Epidermal melanocyte (primary cell): ENCODE data around the gene KRTAP10-7.
"Not testable (repeated sequence)": the region's sequence is repeated elsewhere in the genome, so short reads cannot be mapped to it uniquely, and the experiment has no call there.

ENCODE experiments used
- DNase-seq: peaks from one replicate; pipeline ENCODE4 v3.0.0; 2011; ENCODE audit warnings: low spot score; ENCODE audit not compliant: insufficient read length

KRTAP10-7 gene

DNA sequence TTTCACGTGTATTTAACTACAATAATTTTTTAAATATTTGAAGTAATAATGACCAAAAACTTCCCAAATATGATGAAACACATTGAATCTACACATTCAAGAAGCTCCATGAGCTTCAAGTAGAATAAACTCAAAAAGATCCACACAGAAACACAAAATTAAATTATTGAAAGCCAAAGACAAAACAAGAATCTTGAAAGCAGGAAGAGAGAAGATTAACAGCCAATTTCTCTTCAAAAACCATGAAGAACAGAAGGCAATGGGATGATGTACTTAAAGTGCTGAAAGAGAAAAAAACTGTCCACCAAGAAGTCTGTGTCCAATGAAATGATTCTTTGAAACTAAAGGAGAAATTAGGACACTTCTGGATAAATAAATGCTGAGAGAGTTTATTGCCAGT, 31.7 kb downstream of the KRTAP10-7 start:
- DNase-seq: no peak

DNA sequence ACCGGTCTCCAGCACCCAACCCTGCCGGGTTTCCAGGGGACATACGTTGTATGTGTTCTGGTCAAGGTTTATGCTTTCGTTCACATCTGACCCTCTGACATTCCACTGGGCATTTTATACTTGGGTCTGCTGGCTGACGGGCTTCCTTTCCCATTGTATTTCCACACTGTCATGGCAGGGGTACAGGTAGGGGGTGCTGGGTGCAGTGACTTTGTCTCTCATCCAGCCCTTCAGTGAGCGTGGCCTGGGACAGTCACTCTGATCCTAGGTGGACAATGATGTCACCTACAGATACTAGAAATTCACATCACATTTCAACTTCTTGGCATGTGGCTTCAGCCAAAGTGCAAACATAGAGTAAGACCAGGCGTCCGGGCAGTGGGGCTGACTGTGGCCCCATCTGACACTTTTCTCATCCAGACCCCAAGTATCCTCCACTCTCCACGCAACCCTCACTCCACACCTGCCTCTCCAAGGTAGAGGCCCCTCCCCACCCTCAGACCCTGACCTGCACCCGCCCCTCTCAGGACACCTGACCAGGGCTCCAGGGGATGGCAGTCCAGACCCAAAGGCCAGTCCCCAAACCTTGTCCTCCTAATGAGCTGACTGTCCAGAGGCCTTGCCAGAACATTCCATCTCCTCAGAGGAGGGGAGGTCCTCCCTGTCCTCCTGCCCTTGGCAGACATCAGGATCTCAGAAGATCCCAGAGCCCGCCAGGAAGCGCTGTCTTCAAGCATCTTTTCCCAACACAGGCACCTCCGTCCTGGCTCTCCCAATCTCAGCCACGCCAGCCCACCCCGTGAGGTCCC, 36.0 kb downstream of the KRTAP10-7 start:
- DNase-seq: no peak

DNA sequence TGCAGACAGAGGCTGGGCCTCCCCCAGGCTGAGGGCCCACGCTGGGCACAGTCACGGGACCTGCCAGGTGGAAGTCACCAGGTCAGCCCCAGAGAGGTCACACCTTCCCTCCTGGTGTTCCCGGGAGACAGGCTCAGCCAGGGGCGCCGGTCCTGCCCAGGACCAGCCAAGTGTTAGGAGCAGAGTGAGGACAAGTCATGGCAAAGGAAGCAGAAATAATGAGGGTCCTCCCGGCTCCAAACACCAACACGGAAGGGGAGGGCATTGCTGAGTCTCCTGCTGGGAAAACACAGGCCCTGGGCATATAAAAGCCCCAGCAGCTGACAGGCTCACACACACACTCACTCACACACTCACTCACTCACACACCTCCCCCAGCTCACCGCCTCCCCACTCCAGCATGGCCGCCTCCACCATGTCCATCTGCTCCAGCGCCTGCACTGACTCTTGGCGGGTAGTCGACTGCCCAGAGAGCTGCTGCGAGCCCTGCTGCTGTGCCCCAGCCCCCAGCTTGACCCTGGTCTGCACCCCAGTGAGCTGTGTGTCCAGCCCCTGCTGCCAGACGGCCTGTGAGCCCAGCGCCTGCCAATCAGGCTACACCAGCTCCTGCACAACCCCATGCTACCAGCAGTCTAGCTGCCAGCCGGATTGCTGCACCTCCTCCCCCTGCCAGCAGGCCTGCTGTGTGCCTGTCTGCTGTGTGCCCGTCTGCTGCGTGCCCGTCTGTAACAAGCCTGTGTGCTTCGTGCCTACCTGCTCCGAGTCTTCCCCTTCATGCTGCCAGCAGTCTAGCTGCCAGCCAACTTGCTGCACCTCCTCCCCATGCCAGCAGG, 36.8 kb downstream of the KRTAP10-7 start, which contains the start of gene KRTAP10-10:
Gene KRTAP10-10 (plus strand): TSS at position 339 of the 833 bp plus-strand sequence. CDS start 62 bp downstream, at position 401.
- DNase-seq: no peak

DNA sequence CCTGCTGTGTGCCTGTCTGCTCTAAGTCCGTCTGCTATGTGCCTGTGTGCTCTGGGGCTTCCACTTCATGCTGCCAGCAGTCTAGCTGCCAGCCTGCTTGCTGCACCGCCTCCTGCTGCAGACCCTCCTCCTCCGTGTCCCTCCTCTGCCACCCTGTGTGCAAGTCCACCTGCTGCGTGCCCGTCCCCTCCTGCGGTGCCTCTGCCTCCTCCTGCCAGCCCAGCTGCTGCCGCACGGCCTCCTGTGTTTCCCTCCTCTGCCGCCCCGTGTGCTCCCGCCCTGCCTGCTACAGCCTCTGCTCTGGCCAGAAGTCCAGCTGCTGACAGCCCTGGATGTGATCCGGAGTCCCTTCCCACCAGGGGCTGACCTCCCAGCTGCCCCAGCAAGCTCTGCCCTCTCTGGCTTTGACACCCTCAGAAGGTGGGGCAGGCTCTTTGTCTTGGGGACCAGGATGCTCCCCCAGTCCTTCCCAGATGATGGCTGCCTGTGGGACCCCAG, 37.5 kb downstream of the KRTAP10-7 start:
- not testable (repeated sequence) for DNase-seq

DNA sequence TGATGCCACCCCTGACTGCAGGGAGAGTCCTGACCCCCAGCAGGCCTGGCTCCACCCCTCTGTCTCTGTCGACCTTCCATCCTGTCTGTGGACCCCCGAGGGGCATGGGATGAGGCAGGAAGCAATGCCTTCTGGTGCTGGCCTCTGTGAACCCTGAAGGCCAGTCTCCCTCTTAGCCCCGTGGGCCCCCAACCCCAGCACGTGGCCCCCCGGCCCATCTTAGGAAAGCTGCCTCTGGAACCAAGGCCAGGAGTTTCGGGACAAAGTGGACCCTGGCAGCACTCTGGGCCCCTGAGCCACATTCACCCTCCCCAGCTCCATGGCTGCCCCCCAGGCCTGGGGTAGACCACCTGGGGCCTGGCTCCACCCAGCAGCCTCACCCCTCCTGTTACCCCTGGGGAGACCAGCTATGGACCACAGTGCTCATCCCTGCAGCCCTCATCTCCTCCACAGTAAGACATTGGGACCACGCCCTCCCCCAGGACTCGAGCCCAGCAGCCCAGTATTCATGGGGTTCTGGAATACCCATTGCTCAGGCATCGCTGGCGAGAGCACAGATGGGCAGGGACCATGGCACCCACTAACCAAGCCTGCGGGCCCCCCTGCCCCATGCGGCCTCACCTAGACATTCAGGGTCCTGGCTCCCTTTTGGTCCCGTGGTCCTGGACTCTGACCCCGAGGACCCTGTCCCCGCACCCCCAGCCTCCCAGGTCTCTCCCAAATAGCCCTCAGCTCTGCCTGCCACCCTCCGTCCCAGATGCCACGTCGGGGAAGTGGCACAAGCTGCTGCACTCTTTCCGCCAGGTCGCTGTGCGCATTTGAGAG, 38.3 kb downstream of the KRTAP10-7 start:
- not testable (repeated sequence) for DNase-seq

DNA sequence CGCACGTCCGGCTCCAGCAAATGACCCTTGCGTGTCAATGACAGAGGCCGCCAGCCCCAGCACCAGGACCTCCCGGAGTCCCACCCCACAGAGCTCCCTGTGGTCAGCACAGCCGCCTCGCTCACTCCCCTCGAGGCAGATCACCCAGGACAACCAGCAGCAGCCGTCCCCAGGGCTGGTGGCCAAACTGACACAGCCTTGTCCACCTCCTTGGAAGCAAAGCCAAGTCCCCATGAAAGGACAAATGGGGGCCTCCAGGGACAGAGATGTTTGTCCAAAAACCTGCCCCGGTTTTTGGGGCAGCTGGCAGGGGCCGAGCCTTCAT, 38.9 kb downstream of the KRTAP10-7 start:
- DNase-seq: no peak

DNA sequence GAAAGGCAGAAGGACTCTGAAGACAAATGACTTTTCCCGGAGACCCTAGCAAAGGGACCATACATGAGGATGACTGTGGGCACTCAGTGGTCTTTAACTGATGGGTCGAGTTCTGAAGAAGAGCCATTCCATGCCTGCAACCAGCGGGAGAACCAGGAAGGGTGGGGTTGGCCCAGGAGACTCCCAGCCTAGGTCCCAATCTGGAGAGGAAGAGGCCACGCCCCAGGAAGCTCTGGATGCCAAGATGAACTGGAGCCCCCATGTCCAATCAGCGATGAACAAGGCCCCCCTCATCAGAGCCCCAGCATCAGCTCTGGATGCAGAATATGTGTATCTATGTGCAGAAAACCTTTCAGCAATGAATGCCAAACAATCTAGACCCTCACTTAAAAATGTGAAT, 40.4 kb downstream of the KRTAP10-7 start:
- DNase-seq: no peak

DNA sequence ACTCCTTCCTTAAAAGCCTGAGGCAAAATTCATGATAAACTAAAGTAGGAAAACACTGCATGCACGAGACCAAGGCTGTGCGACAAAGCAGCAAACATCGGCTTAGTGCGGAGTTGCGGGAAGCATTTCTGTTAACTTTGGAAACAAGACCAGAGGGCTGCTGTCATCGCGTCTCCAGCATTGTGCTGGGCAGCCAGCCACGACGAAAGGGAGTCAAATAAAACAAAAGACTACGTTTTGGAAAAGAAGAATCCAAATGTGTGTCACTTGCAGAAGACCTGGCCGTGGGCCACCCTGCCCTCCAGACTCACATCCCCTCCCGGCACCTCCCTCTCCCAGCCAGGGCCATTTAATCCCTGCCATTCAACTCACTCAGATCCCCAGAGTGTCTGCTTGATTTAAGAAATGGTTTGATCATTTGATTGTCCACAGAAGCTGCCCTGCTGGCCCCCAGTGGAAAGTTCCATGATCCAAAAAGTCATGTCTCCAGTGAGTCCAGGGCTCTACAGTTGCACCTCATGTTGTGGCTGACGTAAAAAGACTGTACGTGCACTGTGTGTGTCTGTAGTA, 43.4 kb downstream of the KRTAP10-7 start:
- no peak for DNase-seq

DNA sequence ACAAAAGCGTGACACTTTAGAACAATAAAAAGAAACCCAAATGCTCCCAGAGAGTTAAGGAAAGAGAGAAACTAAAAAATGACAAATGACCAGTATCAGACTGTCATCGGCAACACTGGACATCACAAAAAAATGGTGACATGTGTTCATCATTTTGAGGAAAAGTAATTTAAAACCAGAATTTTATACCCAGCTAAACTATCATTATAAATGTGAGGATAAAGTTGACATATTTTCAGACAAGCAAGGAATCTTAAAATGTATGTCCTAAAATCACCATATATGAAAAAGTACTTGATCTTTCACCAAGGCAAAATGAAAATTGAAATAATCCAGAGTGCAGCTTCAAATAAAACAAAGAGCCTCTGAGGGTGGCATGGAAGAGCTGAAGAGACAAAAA, 44.5 kb downstream of the KRTAP10-7 start:
- DNase-seq: no peak

DNA sequence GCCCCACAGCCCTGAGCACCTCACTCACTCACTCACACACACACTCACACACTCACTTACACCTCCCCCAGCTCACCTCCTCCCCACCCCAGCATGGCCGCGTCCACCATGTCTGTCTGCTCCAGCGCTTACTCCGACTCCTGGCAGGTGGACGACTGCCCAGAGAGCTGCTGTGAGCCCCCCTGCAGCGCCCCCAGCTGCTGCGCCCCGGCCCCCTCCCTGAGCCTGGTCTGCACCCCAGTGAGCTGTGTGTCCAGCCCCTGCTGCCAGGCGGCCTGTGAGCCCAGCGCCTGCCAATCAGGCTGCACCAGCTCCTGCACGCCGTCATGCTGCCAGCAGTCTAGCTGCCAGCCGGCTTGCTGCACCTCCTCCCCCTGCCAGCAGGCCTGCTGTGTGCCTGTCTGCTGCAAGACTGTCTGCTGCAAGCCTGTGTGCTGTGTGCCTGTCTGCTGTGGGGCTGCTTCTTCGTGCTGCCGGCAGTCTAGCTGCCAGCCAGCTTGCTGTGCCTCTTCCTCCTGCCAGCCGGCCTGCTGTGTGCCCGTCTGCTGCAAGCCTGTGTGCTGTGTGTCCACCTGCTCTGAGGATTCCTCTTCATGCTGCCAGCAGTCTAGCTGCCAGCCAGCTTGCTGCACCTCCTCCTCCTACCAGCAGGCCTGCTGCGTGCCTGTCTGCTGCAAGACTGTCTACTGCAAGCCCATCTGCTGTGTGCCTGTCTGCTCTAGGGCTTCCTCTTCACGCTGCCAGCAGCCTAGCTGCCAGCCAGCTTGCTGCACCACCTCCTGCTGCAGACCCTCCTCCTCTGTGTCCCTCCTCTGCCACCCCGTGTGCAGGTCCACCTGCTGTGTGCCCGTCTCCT, 46.2 kb downstream of the KRTAP10-7 start, which contains the start of gene KRTAP10-11:
Gene KRTAP10-11 (plus strand): TSS at position 49 of the 856 bp plus-strand sequence. CDS start 45 bp downstream, at position 94.
- DNase-seq: not testable (repeated sequence)

DNA sequence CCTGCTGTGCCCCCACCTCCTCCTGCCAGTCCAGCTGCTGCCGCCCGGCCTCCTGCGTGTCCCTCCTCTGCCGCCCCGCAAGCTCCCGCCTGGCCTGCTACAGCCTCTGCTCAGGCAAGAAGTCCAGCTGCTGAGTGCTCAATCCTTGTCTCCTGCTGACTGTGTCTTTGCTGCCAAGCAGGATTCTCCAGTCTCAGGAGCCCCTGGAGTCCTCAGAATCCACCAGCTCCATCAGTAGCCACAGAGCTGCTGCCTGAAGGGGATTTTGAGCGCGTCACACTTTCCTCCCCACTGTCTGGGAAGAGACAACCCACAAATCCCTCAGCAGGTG, 46.8 kb downstream of the KRTAP10-7 start:
- no peak for DNase-seq

DNA sequence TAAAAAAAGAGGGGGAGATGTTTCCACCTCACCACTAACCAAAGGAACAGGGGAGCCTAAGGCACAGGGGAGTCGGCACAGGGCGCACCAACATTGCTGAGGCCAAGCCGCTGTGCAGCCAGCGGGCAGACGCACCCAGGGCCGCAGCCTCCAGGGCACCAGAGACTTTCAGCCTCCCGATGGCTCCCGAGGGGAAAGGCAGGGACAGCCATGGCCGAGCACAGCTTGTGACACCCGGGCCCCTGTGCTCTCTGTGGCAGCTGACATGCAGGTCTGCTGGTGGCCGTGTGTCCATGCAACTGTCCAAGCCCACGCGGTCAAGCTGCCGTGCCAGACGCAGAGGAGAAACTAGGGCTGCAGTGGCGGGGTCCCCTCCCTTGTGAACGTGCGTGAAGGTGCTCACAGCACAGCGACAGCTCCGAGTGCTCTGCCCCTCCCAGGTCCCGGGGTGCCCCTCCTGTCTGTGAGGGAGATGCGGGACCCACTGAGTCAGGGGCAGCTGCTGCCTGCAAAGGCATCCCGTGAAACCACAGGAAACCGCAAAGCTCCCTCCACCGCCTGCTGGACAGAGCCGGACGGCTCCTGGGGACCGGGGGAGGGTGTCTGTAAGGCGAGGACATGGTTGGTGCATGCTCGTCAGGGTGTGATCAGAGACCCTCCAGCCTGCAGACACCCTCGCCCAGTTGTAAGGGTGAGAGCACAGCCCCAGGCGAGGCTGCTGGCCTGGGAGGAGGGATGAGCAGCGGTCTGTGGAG, 48.3 kb downstream of the KRTAP10-7 start:
- DNase-seq: no peak

DNA sequence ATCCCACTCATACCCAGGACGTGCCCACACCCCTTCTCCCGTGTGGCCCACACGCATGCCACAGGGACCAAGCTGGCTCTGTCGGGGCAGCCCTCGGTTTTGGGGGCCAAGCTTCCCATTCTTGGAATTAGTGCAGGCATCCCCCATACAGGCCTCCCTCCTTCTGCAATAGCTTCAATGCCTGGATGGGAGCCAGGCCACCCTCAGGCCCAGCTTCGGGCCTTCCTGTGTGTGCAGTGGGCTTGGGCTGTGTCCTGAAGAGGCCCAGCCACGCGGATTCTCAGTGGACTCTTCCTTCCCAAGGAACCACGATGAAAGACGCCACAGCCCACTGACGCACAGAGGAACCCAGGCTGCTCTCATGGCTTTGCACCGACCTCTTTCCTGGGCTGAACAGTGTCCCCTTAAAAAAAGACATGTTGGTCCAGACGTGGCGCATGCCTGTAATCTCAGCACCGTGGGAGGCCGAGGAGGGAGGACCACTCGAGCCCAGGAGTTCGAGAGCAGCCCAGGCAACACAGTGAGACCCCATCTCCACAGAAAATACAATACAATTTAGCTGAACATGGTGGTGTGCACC, 49.2 kb downstream of the KRTAP10-7 start:
- DNase-seq: no peak

DNA sequence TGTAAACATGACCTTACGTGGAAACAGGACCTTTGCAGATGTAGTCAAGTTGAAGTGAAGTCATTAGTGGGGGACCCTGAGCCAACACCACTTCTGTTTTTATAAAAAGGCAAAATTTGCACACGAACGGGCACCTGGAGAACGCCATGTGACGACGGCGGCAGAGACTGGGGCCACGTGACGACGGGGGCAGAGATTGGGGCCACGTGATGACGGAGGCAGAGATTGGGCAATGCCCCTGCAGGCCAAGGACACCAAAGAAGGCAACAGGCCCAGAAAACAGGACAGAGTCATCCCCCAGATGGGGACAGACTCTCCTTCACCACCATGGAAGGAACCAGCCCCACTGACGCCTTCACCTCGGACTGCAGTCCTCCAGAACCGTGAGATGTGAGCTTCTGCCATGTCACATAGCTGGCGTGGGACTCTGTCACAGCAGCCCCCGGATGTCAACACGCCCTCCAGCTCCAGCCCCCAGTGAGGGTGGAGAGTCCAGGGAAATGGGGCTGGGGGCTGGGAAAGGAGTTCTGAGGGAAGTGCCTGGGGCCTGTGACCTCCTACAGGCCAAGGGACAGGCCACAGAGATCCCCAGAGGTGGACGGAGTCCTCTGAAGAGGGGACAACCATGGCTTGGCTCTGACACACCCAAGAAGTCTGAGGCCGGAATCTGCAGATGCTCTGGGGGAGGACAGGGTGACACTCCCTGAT, 50.0 kb downstream of the KRTAP10-7 start:
- no peak for DNase-seq

DNA sequence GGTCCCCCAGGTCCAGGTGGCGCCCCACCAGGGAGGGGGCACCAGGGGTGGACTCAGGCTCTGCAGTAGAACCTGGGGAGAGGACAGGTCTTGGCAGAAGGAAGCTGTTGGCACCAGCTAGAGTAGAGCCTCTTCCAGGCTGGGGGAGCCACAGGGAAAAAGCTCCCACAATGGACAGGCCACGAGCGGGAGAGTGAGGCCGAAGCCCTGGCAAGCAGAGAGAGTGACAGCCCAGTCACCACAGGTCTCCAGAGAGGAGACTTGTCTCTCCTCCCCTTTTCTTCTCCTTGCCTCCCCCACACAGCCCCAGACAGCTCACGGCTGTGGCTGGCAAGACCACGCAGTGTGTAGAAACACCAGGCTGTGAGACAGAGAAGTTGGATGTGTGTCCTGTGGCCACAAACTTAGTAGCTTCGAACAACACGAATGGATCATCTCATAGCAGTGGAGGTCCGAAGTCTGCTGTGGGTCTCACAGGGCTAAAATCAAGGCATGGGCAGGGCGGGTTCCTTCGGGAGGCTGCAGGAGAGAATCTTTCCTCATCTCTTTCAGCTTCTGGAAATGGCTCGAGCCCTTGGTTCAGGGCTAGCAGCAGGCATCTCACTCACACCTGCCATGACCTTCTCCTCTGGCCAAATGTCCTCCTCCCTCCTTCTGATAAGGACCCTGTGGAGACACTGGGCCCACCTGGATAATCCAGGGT, 50.7 kb downstream of the KRTAP10-7 start:
- DNase-seq: no peak
